GM19468 (cell line): ENCODE data around the gene TP73.
"Not testable (repeated sequence)": the region's sequence is repeated elsewhere in the genome, so short reads cannot be mapped to it uniquely, and the experiment has no call there.

Experiments used
- ATAC-seq: cut with Tn5 transposase; IDR thresholded peaks from one replicate; pipeline ENCODE4 v1.9.1; 2021; ENCODE audit warnings: mild to moderate bottlenecking, moderate library complexity, moderate number of reproducible peaks; ENCODE audit not compliant: unreplicated experiment; ENCODE audit errors: extremely low read depth

The TP73 gene

GRCh38 chr1:3617806-3618345 is 34.4 kb upstream of the TP73 start:
- ATAC-seq = no peak

GRCh38 chr1:3618531-3618880 is 33.8 kb upstream of the TP73 start:
- ATAC-seq = no peak

- ATAC-seq = no peak
These were observed 33.2 kb upstream of the TP73 start for GRCh38 chr1:3618881-3619671.

DNA sequence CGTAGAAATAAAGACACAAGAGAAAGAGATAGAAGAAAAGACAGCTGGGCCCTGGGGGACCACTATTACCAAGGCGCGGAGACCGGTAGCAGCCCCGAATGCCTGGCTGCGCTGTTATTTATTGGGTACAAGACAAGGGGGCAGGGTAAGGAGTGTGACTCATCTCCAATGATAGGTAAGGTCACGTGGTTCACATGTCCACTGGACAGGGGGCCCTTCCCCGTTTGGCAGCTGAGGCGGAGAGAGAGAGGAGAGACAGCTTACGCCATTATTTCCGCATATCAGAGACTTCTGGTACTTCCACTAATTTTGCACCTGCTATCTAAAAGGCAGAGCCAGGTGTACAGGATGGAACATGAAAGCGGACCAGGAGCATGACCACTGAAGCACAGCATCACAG is 31.6 kb upstream of the TP73 start:
- ATAC-seq = no peak

DNA sequence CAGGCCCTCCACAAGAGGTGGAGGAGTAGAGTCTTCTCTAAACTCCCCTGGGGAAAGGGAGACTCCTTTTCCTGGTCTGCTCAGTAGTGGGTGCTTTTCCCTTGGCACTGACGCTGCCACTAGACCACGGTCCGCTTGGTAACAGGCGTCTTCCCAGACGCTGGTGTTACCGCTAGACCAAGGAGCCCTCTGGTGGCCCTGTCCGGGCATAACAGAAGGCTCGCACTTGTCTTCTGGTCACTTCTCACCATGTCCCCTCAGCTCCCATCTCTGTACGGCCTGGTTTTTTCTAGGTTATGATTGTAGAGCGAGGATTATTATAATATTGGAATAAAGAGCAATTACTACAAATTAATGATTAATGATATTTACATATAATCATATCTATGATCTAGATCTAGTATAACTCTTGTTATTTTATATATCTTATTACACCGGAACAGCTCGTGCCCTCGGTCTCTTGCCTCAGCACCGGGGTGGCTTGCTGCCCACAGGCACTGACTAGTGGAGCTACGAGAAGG is 31.1 kb upstream of the TP73 start:
- not testable (repeated sequence) for ATAC-seq

DNA sequence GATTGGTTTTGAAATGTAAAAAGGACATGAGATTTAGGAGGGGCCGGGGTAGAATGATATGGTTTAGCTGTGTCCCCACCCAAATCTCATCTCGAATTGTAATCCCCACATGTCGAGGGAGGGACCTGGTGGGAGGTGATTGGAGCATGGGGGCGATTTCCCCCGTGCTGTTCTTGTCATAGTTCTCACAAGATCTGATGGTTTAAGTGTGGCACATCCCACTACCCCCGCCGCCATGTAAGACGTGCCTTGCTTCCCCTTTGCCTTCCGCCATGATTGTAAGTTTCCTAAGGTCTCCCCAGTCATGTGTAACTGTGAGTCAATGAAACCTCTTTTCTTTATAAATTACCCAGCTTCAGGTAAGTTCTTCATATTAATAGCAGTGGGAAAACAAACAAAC is 30.2 kb upstream of the TP73 start:
- not testable (repeated sequence) for ATAC-seq

- ATAC-seq = no peak
These were observed 28.7 kb upstream of the TP73 start for GRCh38 chr1:3623441-3624199.

DNA sequence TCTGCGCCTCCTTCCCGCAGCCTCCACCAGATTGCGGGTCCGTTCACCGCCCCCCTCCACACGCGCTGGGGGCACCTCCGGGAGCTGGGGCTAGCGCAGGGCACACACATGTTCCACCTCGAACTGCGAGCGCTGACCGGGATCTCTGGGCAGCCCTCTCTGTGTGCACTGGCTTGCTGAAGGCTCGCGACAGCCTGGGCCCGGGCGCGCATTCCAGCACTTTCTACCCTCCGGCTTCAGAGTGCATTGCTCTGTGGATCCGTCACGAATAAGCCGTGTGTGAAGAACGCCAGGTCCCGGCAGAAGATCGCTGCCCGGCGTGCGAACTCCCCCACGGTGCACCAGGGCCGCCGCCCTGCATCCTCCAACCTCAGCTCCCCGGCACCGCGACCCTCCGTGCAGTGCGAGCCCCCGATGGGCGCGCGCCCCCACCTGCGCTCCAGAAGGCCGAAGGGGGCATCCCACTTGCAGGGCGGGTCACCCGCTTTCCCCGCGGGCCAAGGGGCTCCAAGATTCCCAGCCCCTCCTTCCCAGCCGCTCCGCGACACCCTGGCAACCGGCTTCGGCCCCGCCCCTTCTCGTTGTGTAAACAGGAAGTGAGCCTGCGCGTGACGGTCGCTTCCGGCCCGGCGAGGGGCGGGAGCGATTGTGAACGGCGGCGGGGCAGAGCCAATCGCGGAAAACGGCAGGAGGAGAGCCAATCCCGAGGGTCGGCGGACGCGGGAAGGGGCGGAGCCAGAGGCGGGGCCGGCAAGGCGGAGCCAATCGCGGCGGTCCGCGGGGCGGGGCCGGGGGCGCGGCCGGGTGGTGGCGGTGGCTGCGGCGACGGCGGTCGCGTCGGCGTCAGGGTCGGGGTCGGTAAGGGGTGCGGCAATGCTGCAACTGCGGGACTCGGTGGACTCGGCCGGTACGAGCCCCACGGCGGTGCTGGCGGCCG is 27.8 kb upstream of the TP73 start, which contains the start of gene TPRG1L:
Gene TPRG1L (plus strand): TSS at position 816 of the 937 bp plus-strand sequence. CDS start 58 bp downstream, at position 874.
- ATAC-seq = peak; percentile 92

DNA sequence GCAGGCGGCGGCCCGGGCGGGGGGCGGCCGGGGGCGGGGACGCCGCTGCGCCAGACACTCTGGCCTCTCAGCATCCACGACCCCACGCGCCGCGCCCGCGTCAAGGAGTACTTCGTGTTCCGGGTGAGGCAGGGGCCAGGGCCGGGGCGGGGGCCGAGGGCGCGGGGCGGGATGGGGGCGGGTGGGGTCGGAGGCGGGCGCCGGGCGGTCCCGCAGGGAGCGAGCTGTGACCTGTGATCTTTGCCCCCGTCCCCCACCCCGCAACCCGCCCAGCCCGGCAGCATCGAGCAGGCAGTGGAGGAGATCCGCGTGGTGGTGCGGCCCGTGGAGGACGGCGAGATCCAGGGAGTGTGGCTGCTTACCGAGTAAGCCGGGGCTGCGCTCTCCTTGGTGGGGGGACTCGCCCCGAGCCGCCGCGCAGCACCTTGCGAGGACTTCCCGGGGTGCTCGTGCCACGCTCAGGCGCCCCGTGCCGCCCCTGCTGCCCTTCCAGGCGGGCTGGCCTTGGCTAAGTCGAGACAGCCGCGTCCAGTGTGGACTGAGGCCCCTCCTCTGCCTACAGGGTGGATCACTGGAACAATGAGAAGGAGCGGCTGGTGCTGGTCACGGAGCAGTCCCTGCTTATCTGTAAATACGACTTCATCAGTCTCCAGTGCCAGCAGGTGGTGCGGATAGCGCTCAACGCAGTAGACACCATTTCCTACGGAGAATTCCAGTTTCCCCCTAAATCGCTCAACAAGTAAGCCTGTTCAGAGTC is 27.0 kb upstream of the TP73 start:
- no peak for ATAC-seq

GRCh38 chr1:3626025-3626424 is 26.3 kb upstream of the TP73 start:
- no peak for ATAC-seq

- ATAC-seq = no peak
These were observed 24.6 kb upstream of the TP73 start for GRCh38 chr1:3627515-3628253.

GRCh38 chr1:3628445-3628844 is 23.9 kb upstream of the TP73 start:
- no peak for ATAC-seq

- no peak for ATAC-seq
These were observed 22.7 kb upstream of the TP73 start for GRCh38 chr1:3629561-3630160.

DNA sequence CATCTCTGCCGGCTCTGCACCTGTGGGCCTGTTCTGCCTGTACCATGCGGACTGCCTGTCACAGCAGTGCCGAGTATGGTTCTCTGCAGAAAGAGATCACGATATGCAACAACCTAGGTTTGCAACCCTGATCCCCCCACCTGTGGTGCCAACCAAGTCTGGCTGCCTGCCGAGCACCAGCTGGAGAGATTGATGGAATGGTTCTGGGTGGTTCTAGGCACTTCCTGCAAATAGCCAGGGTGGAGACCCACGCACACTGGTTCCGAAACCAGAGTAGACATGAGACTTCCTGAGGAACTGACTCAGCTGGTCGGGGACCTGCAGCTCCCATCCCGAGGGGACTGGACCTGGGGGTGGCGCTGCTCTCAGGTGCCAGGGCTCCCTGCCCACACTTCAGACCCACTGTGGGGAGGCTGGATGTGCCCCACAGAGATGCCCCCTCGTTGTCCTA is 22.1 kb upstream of the TP73 start:
- no peak for ATAC-seq

GRCh38 chr1:3630914-3631313 is 21.4 kb upstream of the TP73 start:
- ATAC-seq = no peak

DNA sequence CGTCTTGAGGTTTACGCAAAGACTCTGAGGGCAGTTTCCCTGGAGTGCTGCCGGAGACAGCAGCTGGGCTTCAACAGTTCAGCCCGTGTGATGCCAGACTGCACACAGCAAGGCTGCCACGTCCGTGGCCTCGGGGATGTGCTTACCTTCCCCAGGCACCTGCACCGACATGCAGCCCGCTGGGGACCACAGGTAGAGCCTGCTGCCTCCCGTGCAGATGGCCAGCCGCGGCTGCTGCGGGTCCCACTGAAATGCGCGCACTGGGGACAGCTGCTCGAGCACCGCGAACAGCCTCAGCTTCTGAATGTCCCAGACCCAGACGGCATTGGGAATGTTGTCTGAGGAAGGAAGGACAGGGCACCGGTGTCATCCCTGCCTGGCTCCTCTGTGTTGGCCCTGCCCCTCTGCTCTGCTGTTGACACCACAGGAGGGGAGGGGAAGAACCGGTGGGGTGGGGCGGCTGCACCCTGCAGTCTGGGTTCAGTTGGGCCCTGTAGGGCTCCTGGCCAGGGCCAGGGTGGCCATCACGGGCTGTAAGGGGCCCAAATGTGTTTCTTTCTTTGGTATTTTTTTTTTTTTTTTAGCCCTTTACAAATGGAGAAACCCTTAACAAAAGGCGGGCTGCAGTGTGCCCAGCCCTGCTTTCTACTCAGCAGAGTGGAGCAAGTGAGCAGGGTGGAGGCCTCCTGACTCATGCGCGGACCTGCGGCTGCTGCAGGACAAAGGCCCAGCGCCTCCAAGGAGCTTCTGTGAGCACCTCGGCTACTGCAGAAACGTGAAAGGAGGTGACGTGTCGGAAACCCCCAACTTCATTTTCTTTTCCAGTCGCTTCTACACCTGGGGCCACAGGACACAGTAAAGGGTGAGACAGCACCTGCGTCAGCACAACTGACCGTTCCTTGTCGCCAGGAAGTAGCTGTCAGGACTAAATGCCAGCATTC is 20.7 kb upstream of the TP73 start:
- no peak for ATAC-seq

GRCh38 chr1:3632298-3632697 is 20.0 kb upstream of the TP73 start:
- no peak for ATAC-seq
